Fibroblast of mammary gland (primary cell): ENCODE measurements around the gene PMM1.
A peak's percentile ranks its signal among the peaks of the same experiment; 100 is the strongest.
"Not testable (repeated sequence)": the region's sequence is repeated elsewhere in the genome, so short reads cannot be mapped to it uniquely, and the experiment has no call there.

Experiments
- DNase-seq: peaks from one replicate; pipeline ENCODE4 v3.0.0-alpha.2; 2010; ENCODE audit warnings: low read depth
- H3K4me3 ChIP-seq: 2 replicates; pipeline ENCODE4 v1.5.1; 2011; ENCODE audit warnings: low read depth, mild to moderate bottlenecking, low read length, moderate library complexity; ENCODE audit not compliant: control insufficient read depth
- CTCF ChIP-seq: conservative IDR thresholded peaks from 2 replicates; pipeline ENCODE4 v1.5.1; 2011; ENCODE audit warnings: low read depth, low read length, inconsistent platforms; ENCODE audit not compliant: control insufficient read depth, insufficient read depth

Gene PMM1

DNA sequence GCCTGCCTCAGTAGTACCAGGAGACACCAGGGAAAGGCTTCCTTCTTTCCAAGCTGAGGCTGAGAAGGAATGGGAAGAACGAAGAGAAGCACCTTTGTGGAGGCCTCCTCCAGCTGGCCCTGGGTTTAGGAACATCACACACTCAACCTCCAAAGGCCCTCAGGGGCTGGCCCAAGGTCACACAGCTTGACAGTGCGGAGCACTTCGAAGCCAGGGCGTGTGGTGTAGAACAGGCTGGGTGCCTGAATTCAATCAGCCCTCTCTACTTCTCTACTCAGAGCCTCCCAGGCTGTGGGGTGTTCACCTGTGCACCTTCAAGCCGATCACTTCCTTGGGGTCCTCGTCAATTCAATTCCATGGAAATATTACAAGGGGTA lies 29.6 kb downstream of the PMM1 start:
- TF ChIP-seq CTCF: no peak
- H3K4me3 ChIP-seq: no peak overlapping the region
- DNase-seq: no peak

DNA sequence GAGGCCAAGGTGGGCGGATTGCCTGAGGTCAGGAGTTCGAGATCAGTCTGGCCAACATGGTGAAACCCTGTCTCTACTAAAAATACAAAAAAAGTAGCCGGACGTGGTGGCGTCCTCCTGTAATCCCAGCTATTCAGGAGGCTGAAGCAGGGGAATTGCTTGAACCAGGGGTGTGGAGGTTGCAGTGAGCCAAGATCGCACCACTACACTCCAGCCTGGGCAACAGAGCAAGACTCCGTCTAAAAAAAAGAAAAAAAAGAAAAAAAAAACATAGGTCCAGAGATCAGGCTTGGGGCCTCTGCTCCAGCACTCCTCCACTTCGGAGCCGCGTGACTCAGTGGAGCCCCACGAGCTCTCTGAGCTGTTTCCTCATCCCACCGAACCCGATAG lies 31.4 kb downstream of the PMM1 start:
- DNase-seq, H3K4me3 ChIP-seq: not testable (repeated sequence)

DNA sequence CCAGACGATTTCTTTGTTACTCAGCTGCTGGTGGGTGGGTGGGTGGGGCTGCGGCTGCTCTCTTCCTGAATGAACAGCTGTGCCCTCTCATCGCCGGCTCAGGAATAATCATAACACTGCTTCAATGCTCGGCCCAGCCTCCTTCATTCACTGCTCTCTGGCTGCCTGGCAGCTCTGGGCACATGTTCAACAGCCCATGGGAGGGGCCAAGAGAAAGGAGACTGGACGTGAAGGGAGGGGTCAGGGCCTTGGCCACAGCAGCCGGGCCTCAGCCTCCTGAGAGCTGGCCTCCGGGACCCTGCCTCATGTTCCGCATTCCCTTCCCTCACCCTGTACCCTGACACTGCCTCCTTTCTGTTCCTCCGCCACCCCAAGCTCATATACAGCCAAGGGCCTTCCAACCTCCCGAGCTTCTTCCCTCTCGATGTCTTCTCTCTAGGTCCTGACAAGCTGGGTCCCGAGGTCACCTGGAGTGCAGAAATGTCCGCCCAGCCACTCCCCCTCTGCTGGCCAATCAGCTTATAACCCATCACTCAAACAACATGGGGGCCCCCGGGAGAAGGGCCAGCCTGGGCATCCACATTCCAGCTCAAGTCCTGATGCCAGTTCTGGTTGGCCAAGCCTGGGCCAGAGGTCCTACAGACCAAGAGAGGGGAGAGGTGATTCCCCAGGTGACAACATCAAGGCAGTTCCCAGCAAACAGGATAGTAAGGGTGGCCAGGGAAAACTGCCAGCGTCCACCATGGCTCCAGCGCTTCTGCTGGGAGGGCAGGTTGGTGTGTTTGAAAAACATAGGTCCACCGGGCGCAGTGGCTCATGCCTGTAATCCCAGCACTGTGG lies 32.0 kb downstream of the PMM1 start:
- H3K4me3 ChIP-seq: no peak overlapping the region
- DNase-seq: peak; percentile 89
- no peak for TF ChIP-seq CTCF

DNA sequence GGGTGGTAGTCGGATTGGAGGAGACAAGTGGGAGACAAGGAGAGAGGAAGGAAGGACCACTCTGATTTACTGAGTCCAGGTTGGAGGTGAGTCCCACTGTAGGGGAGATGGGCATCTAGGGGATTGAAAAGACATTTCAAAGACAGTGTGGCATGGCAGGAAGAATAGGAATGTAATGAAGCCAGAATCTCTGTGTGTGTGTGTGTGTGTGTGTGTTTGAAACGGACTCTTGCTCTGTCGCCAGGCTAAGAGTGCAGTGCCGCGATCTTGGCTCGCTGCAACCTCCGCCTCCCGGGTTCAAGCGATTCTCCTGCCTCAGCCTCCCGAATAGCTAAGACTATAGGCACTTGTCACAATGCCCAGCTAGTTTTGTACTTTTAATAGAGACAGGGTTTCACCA lies 33.1 kb downstream of the PMM1 start:
- H3K4me3 ChIP-seq: no peak overlapping the region
- no peak for DNase-seq

DNA sequence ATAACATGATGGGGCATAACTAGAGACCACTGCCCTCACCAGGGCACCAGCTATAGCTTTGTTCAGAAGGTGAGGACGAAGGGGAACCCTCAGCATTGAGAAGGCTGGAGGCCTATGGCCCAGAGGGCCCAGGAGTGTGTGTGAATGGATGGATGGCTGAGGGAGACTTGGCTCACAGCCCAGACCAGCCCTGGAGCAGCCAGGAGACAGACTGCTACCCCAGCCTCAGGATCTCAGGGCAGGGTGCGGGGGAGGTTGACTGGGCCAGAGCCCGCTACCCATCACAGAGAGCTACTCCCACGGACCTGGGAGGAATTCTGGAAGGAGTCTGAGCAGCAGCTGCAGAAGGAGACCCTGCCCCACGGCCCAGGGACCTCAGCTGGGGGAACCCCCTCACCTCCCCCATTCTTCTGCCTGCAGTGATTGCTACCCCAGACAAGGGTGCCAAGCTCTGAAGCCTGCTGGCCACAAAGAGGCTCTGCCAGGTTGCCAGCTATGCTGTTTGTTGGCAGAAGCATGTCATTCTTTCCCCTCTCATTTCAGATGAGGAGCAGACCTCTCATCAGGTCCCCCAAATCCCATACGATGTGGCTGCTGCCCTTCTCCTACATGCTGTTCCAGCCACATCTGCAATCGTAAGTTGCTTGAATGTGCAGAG lies 34.2 kb downstream of the PMM1 start:
- DNase-seq: no peak
- H3K4me3 ChIP-seq: no peak overlapping the region
- TF ChIP-seq CTCF: no peak

More for the DNA sequence above, 33.1 kb downstream of the PMM1 start:
- no peak for TF ChIP-seq CTCF

GRCh38 chr22:41551877-41552582 lies 37.6 kb downstream of the PMM1 start:
- no peak overlapping the region for H3K4me3 ChIP-seq
- DNase-seq: no peak
- TF ChIP-seq CTCF: no peak

- H3K4me3 ChIP-seq: no peak overlapping the region
- no peak for TF ChIP-seq CTCF
- no peak for DNase-seq
Observed at GRCh38 chr22:41550952-41551491, 38.6 kb downstream of the PMM1 start.
